Measurements from ENCODE around the gene CNTFR. TPM values are rescaled to one million over a fixed set of nuclear protein-coding genes. Genes with fewer than 3 reads are reported as not detected.
"Not testable (repeated sequence)": the region's sequence is repeated elsewhere in the genome, so short reads cannot be mapped to it uniquely, and the experiment has no call there.

CNTFR gene
- total and polyA plus RNA-seq, 10 of the 15 experiments (the other 5 are each of a cell fraction or from before 2014, with no cell fraction given): not detected

DNA sequence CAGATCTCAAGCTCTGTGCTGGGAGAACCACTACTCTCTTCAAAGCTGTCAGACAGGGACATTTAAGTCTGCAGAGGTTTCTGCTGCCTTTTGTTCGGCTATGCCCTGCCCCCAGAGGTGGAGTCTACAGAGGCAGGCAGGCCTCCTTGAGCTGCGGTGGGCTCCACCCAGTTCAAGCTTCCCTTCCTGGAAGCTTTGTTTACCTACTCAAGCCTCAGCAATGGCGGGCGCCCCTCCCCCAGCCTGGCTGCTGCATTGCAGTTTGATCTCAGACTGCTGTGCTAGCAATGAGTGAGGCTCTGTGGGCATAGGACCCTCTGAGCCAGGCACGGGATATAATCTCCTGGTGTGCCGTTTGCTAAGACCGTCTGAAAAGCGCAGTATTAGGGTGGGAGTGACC, 57.5 kb downstream of the CNTFR start:
- in situ Hi-C loops (cut with MboI); H3K4me3 ChIP-seq; intact Hi-C loops (cut with micrococcal nuclease; ENCODE audit: unreplicated experiment); FAIRE-seq; H3K9ac ChIP-seq (ENCODE audit: control insufficient read depth, insufficient read depth, low read length); BruUV-seq (replicated peaks); POLR2A ChIA-PET; DNase-seq (ENCODE audit: low read depth, low spot score); H4K20me1 ChIP-seq (ENCODE audit: control insufficient read depth, insufficient read depth); RAD21 ChIA-PET (ENCODE audit: unreplicated experiment); H3K36me3 ChIP-seq (ENCODE audit: control insufficient read depth in 2 of 2, insufficient read depth in 2 of 2, low read length in 1 of 2); H3K9me3 ChIP-seq (replicated peaks; ENCODE audit: control insufficient read depth, insufficient read depth, low read length); H3K79me2 ChIP-seq (ENCODE audit: control insufficient read depth, insufficient read depth, low read length); H3K4me1 ChIP-seq (ENCODE audit: control insufficient read depth, insufficient read depth, low read length); H3K4me2 ChIP-seq (ENCODE audit: control insufficient read depth, insufficient read depth); SMC1A ChIA-PET (ENCODE audit: uncharacterized antibody, unreplicated experiment); H3K27ac ChIP-seq (ENCODE audit: control insufficient read depth, insufficient read depth); H3K27me3 ChIP-seq (replicated peaks in 1 of 2; ENCODE audit: control insufficient read depth in 2 of 2, insufficient read depth in 2 of 2, low read length in 1 of 2); ATAC-seq; H2AFZ ChIP-seq (ENCODE audit: control insufficient read depth, low read depth, low read length): not testable (repeated sequence)
- 46% methylated on average over 7 of the region's 8 CpGs for WGBS (ENCODE audit: insufficient coverage, insufficient replicate concordance, low lambda C conversion rate, missing lambda C conversion rate)
- CTCF ChIA-PET: interaction anchor here (1.6 kb wide), 1 partner anchor 102 kb away, joined by 4 read pairs; no protein-coding TSS in a partner anchor

DNA sequence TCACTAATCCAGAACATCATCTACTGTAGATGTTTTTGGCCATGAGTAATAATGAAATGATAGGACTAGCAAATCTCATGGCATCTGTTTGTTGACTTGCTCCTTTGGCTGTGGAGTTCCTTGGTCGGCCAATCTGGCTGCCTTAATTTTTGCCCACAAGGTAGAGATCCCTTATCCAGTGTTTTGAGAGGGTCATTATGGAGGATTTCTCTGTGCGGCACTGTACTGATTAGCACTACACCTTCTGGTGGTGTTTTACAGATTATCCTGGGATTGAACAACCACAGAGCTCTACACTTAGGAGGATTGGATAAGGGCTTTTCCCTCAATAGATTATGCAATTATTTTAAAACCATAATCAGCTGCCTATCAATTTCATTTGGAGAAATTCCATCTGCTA, 63.5 kb downstream of the CNTFR start:
- POLR2A ChIA-PET: no interaction called here
- Histone ChIP-seq H3K4me1 (ENCODE audit: control insufficient read depth, insufficient read depth, low read length) (no peaks in the 10 kb centered on the region), H4K20me1 (ENCODE audit: control insufficient read depth, insufficient read depth) (peaks cover 4% of the 10 kb centered on the region), H2AFZ (ENCODE audit: control insufficient read depth, low read depth, low read length) (no peak overlapping the region), H3K79me2 (ENCODE audit: control insufficient read depth, insufficient read depth, low read length) (no peaks in the 10 kb centered on the region), H3K27ac (ENCODE audit: control insufficient read depth, insufficient read depth) (no peak overlapping the region), H3K4me3 (no peak overlapping the region), H3K9ac (ENCODE audit: control insufficient read depth, insufficient read depth, low read length) (no peak overlapping the region), H3K9me3 (replicated peaks; ENCODE audit: control insufficient read depth, insufficient read depth, low read length) (no peaks in the 10 kb centered on the region; the same call in 2 of the 3 replicates), H3K4me2 (ENCODE audit: control insufficient read depth, insufficient read depth) (no peak overlapping the region), H3K27me3 (replicated peaks in 1 of 2; ENCODE audit: control insufficient read depth in 2 of 2, insufficient read depth in 2 of 2, low read length in 1 of 2) (peaks cover 9% of the 10 kb centered on the region in 2 experiments; a peak in 3 of 4 replicates), H3K36me3 (ENCODE audit: control insufficient read depth in 2 of 2, insufficient read depth in 2 of 2, low read length in 1 of 2) (no peaks in the 10 kb centered on the region)
- intact Hi-C loops (cut with micrococcal nuclease; ENCODE audit: unreplicated experiment) (no loop called here), in situ Hi-C loops (cut with MboI) (no loop called here)
- FAIRE-seq (no peak), ATAC-seq (no peak), DNase-seq (ENCODE audit: low read depth, low spot score) (no peak)
- CTCF ChIA-PET: no interaction called here
- SMC1A ChIA-PET (ENCODE audit: uncharacterized antibody, unreplicated experiment): no interaction called here
- RAD21 ChIA-PET (ENCODE audit: unreplicated experiment): no interaction called here
- WGBS (ENCODE audit: insufficient coverage, insufficient replicate concordance, low lambda C conversion rate, missing lambda C conversion rate): 45% methylated on average over 2 of the region's 2 CpGs
- no TSS peak for BruUV-seq (replicated peaks)
- TF ChIP-seq SPI1 (IDR thresholded peaks at IDR 0.05; ENCODE audit: borderline replicate concordance, insufficient read depth, low read depth, low read length): no peak
- TF ChIP-seq ZNF24 (IDR thresholded peaks at IDR 0.05): no peak
- TF ChIP-seq IKZF1 (conservative IDR thresholded peaks at IDR 0.05): no peak
- no peak for TF ChIP-seq NR2C2 (IDR thresholded peaks at IDR 0.05; ENCODE audit: borderline replicate concordance, control insufficient read depth, insufficient read length, low read depth)
- TF ChIP-seq GABPA (IDR thresholded peaks at IDR 0.05; ENCODE audit: low read depth): no peak
- TF ChIP-seq, protein P1, sequence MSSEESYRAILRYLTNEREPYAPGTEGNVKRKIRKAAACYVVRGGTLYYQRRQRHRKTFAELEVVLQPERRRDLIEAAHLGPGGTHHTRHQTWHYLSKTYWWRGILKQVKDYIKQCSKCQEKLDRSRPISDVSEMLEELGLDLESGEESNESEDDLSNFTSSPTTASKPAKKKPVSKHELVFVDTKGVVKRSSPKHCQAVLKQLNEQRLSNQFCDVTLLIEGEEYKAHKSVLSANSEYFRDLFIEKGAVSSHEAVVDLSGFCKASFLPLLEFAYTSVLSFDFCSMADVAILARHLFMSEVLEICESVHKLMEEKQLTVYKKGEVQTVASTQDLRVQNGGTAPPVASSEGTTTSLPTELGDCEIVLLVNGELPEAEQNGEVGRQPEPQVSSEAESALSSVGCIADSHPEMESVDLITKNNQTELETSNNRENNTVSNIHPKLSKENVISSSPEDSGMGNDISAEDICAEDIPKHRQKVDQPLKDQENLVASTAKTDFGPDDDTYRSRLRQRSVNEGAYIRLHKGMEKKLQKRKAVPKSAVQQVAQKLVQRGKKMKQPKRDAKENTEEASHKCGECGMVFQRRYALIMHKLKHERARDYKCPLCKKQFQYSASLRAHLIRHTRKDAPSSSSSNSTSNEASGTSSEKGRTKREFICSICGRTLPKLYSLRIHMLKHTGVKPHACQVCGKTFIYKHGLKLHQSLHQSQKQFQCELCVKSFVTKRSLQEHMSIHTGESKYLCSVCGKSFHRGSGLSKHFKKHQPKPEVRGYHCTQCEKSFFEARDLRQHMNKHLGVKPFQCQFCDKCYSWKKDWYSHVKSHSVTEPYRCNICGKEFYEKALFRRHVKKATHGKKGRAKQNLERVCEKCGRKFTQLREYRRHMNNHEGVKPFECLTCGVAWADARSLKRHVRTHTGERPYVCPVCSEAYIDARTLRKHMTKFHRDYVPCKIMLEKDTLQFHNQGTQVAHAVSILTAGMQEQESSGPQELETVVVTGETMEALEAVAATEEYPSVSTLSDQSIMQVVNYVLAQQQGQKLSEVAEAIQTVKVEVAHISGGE (CRISPR knock-in tag; IDR thresholded peaks at IDR 0.05): no peak
- no peak for TF ChIP-seq MTA2 (IDR thresholded peaks at IDR 0.05; ENCODE audit: low read depth)
- no peak for TF ChIP-seq NR2C1 (IDR thresholded peaks at IDR 0.05)
- TF ChIP-seq ETV6 (conservative IDR thresholded peaks at IDR 0.05 in 1 of 2, IDR thresholded peaks at IDR 0.05 in 1 of 2; ENCODE audit: borderline replicate concordance in 1 of 2, low read depth in 1 of 2): no peak
- TF ChIP-seq NFYA (IDR thresholded peaks at IDR 0.05; ENCODE audit: borderline replicate concordance, low read depth, low read length): no peak
- TF ChIP-seq CEBPB (IDR thresholded peaks at IDR 0.05; ENCODE audit: borderline replicate concordance in 1 of 2, low read depth in 2 of 2, low read length in 2 of 2): no peak
- TF ChIP-seq, protein P2, sequence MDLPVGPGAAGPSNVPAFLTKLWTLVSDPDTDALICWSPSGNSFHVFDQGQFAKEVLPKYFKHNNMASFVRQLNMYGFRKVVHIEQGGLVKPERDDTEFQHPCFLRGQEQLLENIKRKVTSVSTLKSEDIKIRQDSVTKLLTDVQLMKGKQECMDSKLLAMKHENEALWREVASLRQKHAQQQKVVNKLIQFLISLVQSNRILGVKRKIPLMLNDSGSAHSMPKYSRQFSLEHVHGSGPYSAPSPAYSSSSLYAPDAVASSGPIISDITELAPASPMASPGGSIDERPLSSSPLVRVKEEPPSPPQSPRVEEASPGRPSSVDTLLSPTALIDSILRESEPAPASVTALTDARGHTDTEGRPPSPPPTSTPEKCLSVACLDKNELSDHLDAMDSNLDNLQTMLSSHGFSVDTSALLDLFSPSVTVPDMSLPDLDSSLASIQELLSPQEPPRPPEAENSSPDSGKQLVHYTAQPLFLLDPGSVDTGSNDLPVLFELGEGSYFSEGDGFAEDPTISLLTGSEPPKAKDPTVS (IDR thresholded peaks at IDR 0.05; ENCODE audit: low read depth, low read length): no peak
- no peak for TF ChIP-seq ZBED1 (IDR thresholded peaks at IDR 0.05; ENCODE audit: borderline replicate concordance)
- TF ChIP-seq JUND (IDR thresholded peaks at IDR 0.05; ENCODE audit: low read depth, low read length): no peak
